ENCODE measurements around the gene ROBO1.

GRCh38 chr3:78977073-78977472, 790.7 kb downstream of the ROBO1 start:
- TF ChIP-seq CTCF (IDR thresholded peaks at IDR 0.05; ENCODE audit: low read depth, low read length, missing input control), result no peak
- TF ChIP-seq YY1 (IDR thresholded peaks at IDR 0.05), result no peak
- TF ChIP-seq EGR1 (IDR thresholded peaks at IDR 0.05; ENCODE audit: low read depth in 2 of 2), result no peak
- TF ChIP-seq FOXA1 (IDR thresholded peaks at IDR 0.05), result no peak
- TF ChIP-seq ZBTB33 (IDR thresholded peaks at IDR 0.05), result no peak
- TF ChIP-seq SP1 (IDR thresholded peaks at IDR 0.05), result no peak
- no peak for TF ChIP-seq MAX (IDR thresholded peaks at IDR 0.05)
- TF ChIP-seq ATF3 (IDR thresholded peaks at IDR 0.05), result no peak
- no peak for TF ChIP-seq RAD21 (IDR thresholded peaks at IDR 0.05)
- no peak for TF ChIP-seq GABPA (IDR thresholded peaks at IDR 0.05 in 1 of 2, conservative IDR thresholded peaks at IDR 0.05 in 1 of 2)
- TF ChIP-seq JUND (IDR thresholded peaks at IDR 0.05), result no peak
- TF ChIP-seq NR2F2 (IDR thresholded peaks at IDR 0.05), result no peak
- no peak for TF ChIP-seq REST (IDR thresholded peaks at IDR 0.05)
